CD4-positive, alpha-beta T cell treated with Interleukin-17A for 4 hours (primary cell): ENCODE measurements around the gene HCN3.
"Not testable (repeated sequence)": the region's sequence is repeated elsewhere in the genome, so short reads cannot be mapped to it uniquely, and the experiment has no call there.

Experiments used
- DNase-seq: peaks from one replicate; pipeline ENCODE4 v3.0.0-alpha.2; 2020; ENCODE audit warnings: mixed read lengths

The HCN3 gene

DNA sequence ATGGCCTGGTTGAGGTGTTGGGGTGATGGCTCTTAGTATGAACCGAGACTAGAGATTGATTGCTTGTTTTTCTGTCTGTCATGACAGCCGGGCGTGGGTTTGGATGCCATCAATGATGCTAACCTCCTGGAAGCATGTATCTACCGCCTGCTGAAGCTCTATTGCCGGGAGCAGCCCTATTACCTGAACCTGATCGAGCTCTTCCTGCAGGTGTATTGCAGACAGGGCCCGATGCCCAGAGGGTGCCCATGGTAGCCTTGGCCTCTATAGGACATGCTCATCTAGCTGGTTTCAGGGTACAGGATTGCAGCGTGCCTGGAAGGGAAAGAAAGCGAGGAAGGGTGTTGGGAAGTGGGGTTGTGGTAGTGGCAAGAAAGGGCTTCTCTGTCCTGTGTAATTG lies 40.8 kb downstream of the HCN3 start:
- no peak for DNase-seq

DNA sequence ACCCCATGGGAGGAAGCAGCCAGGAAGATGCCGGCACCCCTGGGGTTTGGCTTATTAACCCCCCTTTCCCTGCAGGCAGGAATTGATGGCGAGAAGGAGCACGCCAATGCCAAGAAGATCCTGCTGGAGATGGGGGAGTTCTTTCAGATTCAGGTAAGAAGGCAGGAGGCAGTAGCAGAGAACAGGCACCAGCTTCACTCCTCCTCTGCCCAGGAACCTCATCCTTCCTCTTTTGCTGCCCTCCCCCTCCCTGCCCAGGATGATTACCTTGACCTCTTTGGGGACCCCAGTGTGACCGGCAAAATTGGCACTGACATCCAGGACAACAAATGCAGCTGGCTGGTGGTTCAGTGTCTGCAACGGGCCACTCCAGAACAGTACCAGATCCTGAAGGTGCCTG lies 42.3 kb downstream of the HCN3 start:
- DNase-seq: no peak

DNA sequence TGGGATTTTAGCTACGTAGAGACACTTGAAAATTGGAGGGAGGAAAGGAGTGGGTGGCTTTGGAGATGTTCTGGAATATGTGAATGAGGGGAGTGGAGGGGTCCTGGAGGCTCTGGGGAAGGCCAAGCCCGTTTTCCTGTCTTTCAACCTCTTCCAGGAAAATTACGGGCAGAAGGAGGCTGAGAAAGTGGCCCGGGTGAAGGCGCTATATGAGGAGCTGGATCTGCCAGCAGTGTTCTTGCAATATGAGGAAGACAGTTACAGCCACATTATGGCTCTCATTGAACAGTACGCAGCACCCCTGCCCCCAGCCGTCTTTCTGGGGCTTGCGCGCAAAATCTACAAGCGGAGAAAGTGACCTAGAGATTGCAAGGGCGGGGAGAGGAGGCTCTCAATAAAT lies 43.0 kb downstream of the HCN3 start:
- no peak for DNase-seq

DNA sequence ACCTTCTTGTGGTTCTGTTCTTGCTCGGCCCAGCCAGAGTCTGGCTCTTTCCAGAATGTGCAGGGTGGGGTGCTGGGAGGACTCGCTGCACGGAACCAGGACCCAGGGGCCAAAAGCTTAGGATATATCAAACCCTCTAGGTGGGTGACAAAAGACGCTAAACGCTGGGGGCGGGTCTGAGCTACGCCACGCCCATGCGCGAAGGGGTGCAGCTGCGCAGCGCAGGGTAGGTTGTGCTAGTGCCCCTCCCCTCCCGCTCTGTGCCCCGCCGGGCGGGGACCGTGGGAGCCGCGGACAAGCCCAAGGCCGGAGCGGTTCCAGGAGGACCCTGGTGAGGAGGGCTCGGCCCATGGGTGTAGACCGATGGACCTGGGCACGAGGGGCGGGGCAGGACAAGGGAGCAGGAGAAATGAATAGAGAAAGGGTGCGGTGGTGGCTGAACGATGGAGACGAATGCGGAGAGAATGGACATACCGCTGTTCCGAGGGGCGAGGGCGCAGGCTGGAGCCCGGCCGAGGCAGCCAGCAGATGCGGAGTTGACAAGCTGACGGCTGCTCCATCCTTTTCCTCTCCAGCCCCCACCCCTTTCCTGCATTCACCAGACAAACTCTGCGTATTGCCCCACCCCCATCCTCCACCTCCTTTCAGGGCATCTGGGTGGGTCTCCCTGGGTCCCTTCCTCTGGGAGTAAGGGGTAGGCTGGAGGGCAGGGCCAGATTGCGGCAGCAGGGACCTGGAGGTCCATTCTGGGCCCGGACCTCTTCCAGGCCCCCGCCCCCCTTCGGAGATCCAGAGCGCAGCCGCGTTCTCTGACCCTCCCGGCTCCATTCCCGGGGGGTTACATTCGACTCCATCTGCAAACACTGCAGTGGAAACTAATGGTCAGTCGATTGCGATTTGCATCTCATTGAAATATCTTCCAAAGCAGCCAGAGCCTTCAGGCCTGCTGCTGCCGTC lies 43.7 kb downstream of the HCN3 start, which contains the start of gene RUSC1:
RUSC1 (plus strand) TSS at position 234 of the 957 bp plus-strand sequence. CDS start 880 bp downstream, outside the sequence.
- DNase-seq: peak; percentile 86

DNA sequence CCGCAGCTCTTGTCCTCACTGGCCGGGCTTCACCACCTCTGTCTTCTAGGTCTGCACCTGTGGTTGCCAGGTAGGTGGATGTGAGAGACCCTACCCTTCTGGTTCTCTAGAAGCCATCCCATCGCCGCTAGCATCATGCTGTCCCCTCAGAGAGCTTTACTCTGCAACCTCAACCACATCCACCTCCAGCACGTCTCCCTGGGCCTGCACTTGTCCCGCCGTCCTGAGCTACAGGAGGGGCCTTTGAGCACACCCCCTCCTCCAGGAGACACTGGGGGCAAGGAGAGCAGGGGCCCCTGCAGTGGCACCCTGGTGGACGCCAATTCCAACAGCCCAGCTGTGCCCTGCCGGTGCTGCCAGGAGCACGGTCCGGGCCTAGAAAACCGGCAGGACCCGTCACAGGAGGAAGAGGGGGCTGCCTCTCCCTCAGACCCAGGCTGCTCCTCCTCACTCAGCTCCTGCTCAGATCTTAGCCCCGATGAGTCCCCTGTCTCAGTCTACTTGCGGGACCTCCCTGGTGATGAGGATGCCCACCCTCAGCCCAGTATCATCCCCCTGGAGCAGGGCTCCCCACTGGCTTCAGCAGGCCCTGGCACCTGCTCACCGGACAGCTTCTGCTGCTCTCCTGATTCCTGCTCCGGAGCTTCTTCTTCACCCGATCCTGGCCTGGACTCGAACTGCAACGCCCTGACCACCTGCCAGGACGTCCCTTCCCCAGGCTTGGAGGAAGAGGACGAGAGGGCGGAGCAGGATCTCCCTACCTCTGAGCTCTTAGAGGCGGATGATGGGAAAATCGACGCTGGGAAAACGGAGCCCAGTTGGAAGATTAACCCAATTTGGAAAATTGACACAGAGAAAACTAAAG lies 44.6 kb downstream of the HCN3 start:
- DNase-seq: no peak

DNA sequence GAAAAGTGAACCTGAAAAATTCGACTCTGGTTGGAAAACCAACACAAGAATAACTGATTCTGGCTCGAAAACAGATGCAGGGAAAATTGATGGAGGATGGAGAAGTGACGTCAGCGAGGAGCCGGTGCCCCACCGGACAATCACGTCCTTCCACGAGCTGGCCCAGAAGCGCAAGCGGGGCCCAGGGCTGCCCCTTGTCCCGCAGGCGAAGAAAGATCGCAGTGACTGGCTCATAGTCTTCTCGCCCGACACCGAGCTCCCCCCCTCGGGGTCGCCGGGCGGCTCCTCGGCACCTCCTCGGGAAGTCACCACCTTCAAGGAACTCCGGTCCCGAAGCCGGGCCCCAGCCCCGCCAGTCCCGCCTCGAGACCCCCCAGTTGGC lies 45.3 kb downstream of the HCN3 start:
- peak; percentile 19 for DNase-seq

DNA sequence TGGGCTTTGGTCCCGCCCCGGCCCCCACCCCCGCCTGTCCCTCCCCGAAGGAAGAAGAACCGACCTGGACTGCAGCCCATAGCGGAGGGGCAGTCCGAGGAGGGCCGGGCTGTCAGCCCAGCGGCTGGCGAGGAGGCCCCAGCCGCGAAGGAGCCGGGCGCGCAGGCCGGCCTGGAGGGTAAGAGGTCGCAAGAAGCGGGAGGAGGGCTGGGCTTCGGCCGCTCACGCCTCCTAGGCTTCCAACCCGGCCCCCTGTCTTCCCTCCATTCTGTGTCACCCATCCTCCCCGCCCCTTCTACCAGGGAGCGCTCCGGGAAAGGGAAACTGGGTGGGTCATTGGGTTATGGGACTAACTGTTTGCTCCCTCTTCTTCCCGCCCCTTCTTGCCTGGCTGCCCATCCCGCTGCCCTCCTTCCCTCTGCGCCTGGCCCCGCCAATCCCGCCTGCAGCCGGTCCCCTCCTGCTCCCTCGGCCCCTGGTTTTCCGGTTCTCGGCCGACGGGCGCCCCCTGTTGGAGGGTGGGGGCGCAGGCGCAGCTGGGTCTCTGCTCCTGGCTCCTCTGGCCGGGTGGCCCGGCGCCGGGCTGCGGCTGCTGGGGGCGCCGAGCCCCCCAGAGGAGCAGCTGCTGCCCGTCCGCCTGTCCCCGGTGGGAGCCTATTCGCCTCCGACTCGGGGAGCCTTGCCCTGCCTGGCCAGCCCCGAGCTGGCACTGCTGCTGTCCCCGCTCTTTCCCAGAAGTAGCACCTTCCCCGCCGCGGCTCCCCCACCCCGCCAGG lies 45.9 kb downstream of the HCN3 start:
- peak; percentile 92 for DNase-seq

DNA sequence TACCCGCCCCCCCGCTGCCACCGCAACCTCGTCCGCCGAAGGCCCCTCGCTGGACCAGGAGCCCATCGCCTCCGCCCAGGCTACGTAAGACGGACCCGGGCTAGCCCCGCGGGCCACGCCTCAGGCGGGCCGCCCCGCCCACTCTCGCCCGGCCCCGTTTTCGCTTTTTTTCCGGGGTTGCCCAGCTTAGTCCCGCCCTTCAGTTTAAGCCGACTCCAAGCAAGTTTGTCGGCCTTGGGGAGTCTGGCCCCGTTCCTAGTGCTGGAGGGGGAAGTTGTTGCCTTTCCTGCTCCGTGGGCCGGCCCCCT lies 46.4 kb downstream of the HCN3 start:
- peak; percentile 86 for DNase-seq

DNA sequence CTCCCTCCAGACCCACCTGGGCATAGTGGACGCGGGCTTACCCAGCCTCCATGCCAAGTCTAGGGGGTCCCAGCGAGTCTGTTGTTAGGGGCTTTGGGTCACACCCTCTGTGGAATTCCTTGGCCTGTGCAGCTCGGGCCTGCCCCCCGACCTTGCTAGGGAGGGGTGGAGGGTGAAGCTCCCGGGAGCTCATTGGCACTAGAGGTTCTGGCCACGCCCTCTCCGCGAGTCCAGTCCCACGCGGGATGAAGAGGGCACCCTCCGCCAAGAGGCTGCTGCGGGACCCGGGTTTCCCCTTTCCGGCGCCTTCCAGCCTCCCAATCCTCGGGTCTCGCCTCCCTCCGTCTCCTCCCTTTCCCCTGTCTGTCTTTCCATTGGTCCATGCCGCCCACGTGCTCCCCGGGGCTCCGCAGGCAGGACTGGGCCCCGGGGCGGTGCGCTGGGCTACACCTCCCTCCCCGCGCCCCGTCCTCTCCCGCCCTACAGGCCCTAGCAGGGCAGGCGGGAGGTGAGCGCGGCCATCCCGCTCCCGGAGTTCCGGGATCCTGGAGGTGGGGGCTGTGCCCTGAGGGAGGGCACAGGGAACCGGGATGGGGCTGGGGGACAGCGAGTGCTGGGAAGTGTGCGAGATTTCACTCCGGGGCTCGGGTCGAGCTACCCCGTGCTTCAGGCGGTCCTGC lies 46.9 kb downstream of the HCN3 start:
- peak; percentile 87 for DNase-seq

DNA sequence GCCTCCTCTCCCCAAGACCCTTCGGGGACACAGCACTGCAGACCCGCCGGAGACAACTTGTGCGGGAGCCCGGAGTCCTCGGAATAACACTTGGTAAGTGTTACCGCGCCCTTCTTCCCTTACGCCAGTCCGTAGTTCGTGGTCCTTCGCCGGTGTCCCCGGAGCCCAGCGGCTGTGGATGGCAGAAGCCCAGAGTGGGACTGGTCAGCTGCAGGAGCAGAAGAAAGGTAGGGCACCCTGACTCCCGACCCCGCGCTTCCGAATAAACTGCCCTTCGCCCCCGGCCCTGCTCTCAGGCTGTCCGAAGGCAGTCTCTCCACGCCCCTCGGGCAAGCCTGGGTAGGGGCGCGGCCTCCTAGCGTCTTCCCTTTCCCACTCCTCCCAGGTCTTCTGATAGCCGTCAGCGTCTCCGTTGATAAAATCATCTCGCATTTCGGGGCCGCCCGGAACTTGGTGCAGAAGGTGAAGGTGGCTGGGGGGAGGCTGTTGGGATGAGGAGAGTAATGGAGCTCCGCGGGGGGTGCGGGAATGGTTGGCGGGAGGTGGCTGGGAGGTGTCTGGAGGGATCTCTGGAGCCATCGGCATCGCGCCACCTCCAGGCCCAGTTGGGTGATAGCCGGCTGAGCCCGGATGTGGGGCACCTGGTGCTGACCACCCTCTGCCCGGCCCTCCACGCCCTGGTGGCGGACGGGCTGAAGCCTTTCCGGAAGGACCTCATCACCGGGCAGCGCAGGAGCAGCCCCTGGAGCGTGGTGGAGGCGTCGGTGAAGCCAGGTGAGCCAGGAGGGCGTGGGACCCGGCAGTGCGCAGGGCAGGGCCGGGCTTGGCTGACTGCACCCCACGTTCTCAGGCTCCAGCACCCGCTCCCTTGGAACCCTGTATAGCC lies 47.7 kb downstream of the HCN3 start:
- DNase-seq: peak; percentile 13

DNA sequence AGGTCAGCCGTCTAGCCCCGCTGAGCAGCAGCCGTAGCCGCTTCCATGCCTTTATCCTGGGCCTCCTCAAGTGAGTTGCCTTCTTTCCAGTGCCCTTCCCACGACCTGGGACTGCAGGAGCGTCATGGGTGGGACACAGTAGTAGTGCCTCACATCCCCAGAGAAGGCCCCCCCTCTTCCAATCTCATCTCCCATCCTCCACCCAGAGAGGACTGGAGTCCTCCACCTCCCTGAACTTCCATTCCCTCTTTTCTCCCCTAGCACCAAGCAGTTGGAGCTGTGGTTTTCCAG lies 48.3 kb downstream of the HCN3 start:
- no peak for DNase-seq

DNA sequence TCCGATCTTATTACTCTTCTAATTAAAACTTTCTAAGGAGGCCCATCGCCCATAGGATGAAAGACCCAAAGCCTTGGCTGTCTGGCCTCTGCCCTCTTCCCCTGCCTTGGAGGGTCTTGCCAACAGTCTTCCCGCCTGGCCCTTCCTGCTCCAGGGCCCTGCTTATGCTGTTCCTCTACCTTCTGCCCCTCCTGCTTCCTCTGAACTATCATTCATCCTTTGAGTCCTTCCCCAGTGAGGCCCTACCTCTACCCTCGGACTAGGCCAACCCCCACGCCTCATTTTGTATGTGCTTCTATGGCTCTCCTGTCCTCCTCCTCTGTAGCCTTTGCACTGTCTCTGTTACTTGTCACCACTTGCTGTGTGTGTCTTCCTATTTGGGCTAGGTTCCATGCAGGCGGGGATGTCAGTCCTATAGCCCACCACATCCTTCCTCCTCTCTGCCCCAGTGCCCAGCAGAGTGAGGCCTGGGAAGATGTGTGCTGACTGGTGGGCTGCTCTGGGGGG lies 48.8 kb downstream of the HCN3 start:
- DNase-seq: no peak

DNA sequence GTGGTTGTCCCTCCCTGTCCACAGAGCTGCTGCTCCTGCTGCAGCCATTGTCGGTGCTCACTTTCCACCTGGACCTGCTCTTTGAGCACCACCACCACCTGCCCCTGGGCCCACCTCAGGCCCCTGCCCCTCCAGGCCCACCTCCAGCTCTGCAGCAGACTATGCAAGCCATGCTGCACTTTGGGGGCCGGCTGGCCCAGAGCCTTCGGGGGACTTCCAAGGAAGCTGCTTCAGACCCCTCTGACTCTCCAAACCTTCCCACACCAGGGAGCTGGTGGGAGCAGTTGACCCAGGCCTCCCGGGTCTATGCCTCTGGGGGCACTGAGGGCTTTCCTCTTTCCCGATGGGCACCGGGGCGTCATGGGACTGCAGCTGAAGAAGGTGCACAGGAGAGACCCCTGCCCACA lies 49.4 kb downstream of the HCN3 start:
- no peak for DNase-seq

DNA sequence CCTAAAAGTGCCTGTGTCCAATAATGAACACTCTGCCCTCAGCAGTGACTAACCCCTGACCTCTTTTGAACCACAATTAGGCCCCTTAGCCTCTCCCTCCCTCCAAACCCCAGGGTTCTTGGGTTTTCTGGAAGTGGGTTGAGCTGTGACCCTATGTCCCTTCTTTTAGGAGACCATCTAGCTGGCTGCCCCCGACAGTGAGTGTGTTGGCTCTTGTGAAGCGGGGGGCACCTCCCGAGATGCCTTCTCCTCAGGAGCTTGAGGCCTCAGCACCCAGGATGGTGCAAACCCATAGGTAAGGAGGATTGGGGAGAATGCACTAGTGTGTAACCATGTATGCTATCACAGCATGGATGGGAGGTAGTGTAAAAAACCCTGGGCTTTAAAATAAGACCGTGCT lies 50.7 kb downstream of the HCN3 start:
- no peak for DNase-seq

DNA sequence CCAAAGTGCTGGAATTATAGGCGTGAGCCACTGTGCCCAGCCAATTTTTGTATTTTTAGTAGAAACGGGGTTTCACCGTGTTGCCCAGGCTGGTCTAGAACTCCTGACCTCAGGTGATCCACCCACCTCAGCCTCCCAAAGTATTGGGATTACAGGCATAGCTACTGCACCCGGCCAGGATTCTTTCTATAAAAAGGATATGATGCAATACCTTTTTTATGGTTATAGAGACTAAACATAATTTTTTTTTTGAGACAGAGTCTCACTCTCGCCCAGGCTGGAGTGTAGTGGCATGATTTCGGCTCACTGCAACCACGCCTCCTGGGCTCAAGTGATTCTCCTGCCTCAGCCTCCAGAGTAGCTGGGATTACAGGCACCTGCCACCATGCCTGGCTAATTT lies 51.6 kb downstream of the HCN3 start:
- not testable (repeated sequence) for DNase-seq

DNA sequence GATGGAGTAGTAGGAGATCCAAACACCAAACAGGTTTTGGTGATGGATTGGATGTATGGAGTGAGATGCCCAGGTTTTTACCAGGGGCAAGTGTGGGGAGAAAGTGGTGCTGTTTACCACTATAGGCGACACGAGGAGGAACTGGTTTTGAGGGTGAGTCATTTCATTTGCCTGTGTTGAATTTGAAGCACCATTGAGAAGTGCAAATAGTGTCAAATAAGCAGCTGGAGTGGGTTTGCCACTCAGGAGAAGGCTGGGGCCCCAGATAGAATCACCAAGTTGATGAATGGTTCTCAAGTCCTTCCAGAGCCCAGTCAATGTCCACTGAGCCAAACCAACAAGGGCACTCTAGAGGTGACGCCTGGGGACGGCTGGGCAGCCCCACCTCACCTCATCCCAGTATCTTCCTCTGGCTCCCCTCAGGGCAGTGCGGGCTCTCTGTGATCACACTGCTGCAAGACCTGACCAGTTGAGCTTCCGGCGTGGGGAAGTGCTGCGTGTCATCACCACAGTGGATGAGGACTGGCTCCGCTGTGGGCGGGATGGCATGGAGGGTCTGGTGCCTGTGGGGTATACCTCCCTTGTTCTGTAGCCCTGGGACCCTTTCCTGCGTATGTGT lies 52.8 kb downstream of the HCN3 start:
- DNase-seq: no peak

DNA sequence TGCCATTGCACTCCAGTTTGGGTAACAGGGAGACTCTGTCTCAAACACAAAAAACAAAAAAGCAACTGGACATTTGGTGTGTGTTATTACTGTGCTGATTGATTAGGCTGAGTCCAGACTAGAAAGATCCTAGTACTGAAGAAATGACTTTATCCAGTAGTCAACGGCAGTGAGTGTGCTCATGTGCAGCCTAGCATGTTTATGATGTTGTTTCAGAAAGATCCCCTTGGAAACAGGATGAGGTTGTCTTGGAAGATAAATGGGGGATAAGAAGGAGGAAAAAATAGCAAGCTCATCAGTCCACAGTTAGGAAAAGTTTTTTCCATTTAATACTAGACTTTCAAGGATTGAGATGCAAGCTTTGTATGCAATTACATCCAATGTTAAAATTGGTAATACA lies 57.7 kb downstream of the HCN3 start:
- no peak for DNase-seq
